ENCODE measurements around the gene ST6GALNAC5.

- TF ChIP-seq POLR2AphosphoS5 (IDR thresholded peaks at IDR 0.05; ENCODE audit: insufficient read depth, low read depth, low read length) (no peak), MYC (IDR thresholded peaks at IDR 0.05; ENCODE audit: low read depth, low read length) (no peak), POLR2A (IDR thresholded peaks at IDR 0.05; ENCODE audit: low read depth, low read length) (no peak), MAX (IDR thresholded peaks at IDR 0.05; ENCODE audit: insufficient read depth, insufficient read length) (no peak), EZH2 (IDR thresholded peaks at IDR 0.05; ENCODE audit: borderline replicate concordance, low read depth, low read length, severe bottlenecking) (no peak), FOS (IDR thresholded peaks at IDR 0.05; ENCODE audit: borderline replicate concordance, insufficient read depth, low read length) (no peak), JUN (IDR thresholded peaks at IDR 0.05; ENCODE audit: borderline replicate concordance, insufficient read depth, insufficient read length, low read depth) (no peak)
- TF ChIP-seq, protein P1, sequence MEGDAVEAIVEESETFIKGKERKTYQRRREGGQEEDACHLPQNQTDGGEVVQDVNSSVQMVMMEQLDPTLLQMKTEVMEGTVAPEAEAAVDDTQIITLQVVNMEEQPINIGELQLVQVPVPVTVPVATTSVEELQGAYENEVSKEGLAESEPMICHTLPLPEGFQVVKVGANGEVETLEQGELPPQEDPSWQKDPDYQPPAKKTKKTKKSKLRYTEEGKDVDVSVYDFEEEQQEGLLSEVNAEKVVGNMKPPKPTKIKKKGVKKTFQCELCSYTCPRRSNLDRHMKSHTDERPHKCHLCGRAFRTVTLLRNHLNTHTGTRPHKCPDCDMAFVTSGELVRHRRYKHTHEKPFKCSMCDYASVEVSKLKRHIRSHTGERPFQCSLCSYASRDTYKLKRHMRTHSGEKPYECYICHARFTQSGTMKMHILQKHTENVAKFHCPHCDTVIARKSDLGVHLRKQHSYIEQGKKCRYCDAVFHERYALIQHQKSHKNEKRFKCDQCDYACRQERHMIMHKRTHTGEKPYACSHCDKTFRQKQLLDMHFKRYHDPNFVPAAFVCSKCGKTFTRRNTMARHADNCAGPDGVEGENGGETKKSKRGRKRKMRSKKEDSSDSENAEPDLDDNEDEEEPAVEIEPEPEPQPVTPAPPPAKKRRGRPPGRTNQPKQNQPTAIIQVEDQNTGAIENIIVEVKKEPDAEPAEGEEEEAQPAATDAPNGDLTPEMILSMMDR (IDR thresholded peaks at IDR 0.05; ENCODE audit: extremely low read depth in 1 of 2, insufficient read depth in 1 of 2, low read depth in 1 of 2, low read length in 2 of 2), result no peak
Observed at GRCh38 chr1:76864383-76864782, 2.9 kb upstream of the ST6GALNAC5 start.

All from endothelial cell of umbilical vein (primary cell).